ENCODE measurements around the gene SDK2. TPM values are rescaled to one million over a fixed set of nuclear protein-coding genes. Genes with fewer than 3 reads are reported as not detected.
A peak's percentile ranks its signal among the peaks of the same experiment; 100 is the strongest.

Gene SDK2
- polyA plus RNA-seq, 1 of the 3 experiments (the other 2 are of a cell fraction): 0.02 TPM

- no peaks in the 10 kb centered on the region for H3K9me2 ChIP-seq
- peak overlapping the region in 1 of 2 experiments; percentile 78; a peak in 2 of 4 replicates for H3K27ac ChIP-seq (ENCODE audit: low read depth in 2 of 2, low read length in 1 of 2)
- WGBS (ENCODE audit: low lambda C conversion rate): 43% methylated on average over 9 of the region's 9 CpGs
- no peak overlapping the region for H2AFZ ChIP-seq (ENCODE audit: low read depth)
- no peaks in the 10 kb centered on the region for H3K27me3 ChIP-seq (ENCODE audit: insufficient read depth)
- CTCF ChIA-PET: interaction anchor here (0.7 to 2.3 kb wide), 11 partner anchors 8 to 280 kb away, joined by 3 to 8 read pairs (median 3); no protein-coding TSS in a partner anchor
- H4K20me1 ChIP-seq (ENCODE audit: insufficient read depth): no peaks in the 10 kb centered on the region
- no peaks in the 10 kb centered on the region for H3F3A ChIP-seq (replicated peaks; ENCODE audit: insufficient read depth)
- H3K79me2 ChIP-seq (ENCODE audit: insufficient read depth): no peaks in the 10 kb centered on the region
- DNase-seq: no peak
- TF ChIP-seq RFX5 (IDR thresholded peaks at IDR 0.05; ENCODE audit: low read length) (no peak), TAF1 (IDR thresholded peaks at IDR 0.05; ENCODE audit: borderline replicate concordance, low read depth, low read length) (no peak), CTCF (IDR thresholded peaks at IDR 0.05) (no peak), TEAD4 (IDR thresholded peaks at IDR 0.05; ENCODE audit: borderline replicate concordance, insufficient read depth) (no peak), SIN3A (IDR thresholded peaks at IDR 0.05; ENCODE audit: borderline replicate concordance, low read depth, low read length) (no peak), FOXM1 (IDR thresholded peaks at IDR 0.05; ENCODE audit: low read depth) (no peak)
- H3K4me2 ChIP-seq: no peak overlapping the region
- no peaks in the 10 kb centered on the region for H3K36me3 ChIP-seq (replicated peaks in 1 of 2; ENCODE audit: control insufficient read depth in 1 of 2, insufficient read depth in 2 of 2, low read length in 1 of 2)
- no peaks in the 10 kb centered on the region for H3K9me3 ChIP-seq
- H3K4me3 ChIP-seq (ENCODE audit: low read depth in 2 of 2, low read length in 1 of 2): no peak overlapping the region
- peaks cover 0 to 12% of the 10 kb centered on the region in 2 experiments; a peak in 2 of 4 replicates for H3K4me1 ChIP-seq (ENCODE audit: control insufficient read depth in 1 of 2, insufficient read depth in 2 of 2, low read depth in 1 of 2, low read length in 1 of 2)
- POLR2A ChIA-PET: no interaction called here
- H3K9ac ChIP-seq: no peak overlapping the region
Observed at GRCh38 chr17:73614256-73614655, 30.0 kb downstream of the SDK2 start.

DNA sequence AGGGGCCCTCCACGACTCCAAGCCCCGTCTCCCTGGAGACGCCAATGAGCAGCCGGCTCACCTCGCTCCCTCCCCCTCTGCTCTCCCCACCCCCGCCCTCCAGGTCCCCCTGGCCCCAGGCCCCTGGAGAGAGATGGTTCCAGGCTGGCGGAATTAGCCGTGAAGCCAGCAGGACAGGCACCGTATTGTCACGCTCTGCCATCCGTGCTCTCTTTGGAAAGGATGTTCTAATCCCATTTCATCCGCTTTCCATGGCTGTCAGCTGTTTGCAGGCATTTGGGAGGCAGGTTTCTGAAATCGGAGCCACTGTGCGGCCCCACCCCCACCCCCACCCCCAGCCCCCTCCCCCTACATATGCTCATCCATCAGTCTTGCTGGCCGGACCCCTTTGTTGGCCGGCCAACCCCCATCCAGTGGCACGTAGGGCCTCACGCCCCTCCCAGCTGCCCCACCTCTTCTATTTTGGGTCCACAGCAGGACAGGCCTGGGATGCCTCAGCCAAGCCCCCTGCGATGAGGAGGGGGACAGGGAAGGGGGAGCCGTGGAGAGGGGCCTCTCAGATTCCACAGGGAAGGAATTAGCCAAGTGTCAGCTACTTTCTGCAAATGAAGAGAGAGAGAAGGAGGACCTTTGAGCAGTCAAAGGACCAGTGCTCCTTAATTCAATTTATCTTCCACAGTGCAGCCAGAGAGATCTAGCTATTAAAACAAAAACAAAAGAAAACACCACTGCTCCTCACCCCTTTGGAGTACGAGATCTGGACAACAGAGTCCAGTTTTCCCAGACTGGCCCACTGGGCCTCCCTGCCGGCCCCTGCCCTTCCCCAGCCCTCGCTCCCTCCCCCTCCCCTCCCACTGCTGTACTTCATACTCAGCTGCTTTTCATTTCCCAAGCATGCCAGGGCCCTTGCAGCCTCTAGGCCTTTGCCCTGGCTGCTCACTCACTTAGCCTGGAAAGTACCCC, 30.7 kb downstream of the SDK2 start:
- peak; percentile 89 for DNase-seq
- Histone ChIP-seq H3F3A (replicated peaks; ENCODE audit: insufficient read depth) (no peaks in the 10 kb centered on the region), H3K4me3 (ENCODE audit: low read depth in 2 of 2, low read length in 1 of 2) (no peak overlapping the region), H3K79me2 (ENCODE audit: insufficient read depth) (no peaks in the 10 kb centered on the region), H3K36me3 (replicated peaks in 1 of 2; ENCODE audit: control insufficient read depth in 1 of 2, insufficient read depth in 2 of 2, low read length in 1 of 2) (no peaks in the 10 kb centered on the region), H3K4me2 (no peak overlapping the region), H3K27ac (ENCODE audit: low read depth in 2 of 2, low read length in 1 of 2) (peak overlapping the region in 1 of 2 experiments; percentile 78; a peak in 2 of 4 replicates), H3K9me3 (no peaks in the 10 kb centered on the region), H3K4me1 (ENCODE audit: control insufficient read depth in 1 of 2, insufficient read depth in 2 of 2, low read depth in 1 of 2, low read length in 1 of 2) (peaks cover 0 to 12% of the 10 kb centered on the region in 2 experiments; a peak in 2 of 4 replicates), H3K27me3 (ENCODE audit: insufficient read depth) (no peaks in the 10 kb centered on the region), H3K9me2 (no peaks in the 10 kb centered on the region), H2AFZ (ENCODE audit: low read depth) (no peak overlapping the region), H4K20me1 (ENCODE audit: insufficient read depth) (no peaks in the 10 kb centered on the region), H3K9ac (no peak overlapping the region)
- CTCF ChIA-PET: interaction anchor here (0.7 to 2.3 kb wide), 11 partner anchors 9 to 280 kb away, joined by 3 to 8 read pairs (median 3); no protein-coding TSS in a partner anchor
- POLR2A ChIA-PET: no interaction called here
- TF ChIP-seq RCOR1 (IDR thresholded peaks at IDR 0.05; ENCODE audit: low read length) (peak; percentile 41; the same call in 1 of the 2 replicates), SIN3A (IDR thresholded peaks at IDR 0.05; ENCODE audit: borderline replicate concordance, low read depth, low read length) (no peak), TCF12 (IDR thresholded peaks at IDR 0.05) (no peak), GATA2 (CRISPR knock-in tag; IDR thresholded peaks at IDR 0.05) (no peak), FOXM1 (IDR thresholded peaks at IDR 0.05; ENCODE audit: low read depth) (no peak), CHD2 (IDR thresholded peaks at IDR 0.05; ENCODE audit: low read length, partially characterized antibody) (peak; percentile 38), USF2 (IDR thresholded peaks at IDR 0.05; ENCODE audit: borderline replicate concordance, low read depth, low read length) (no peak), NFIC (IDR thresholded peaks at IDR 0.05; ENCODE audit: borderline replicate concordance) (no peak), RFX5 (IDR thresholded peaks at IDR 0.05; ENCODE audit: low read length) (no peak), JUND (IDR thresholded peaks at IDR 0.05) (no peak), EP300 (IDR thresholded peaks at IDR 0.05; ENCODE audit: borderline replicate concordance in 1 of 2, low read depth in 1 of 2, low read length in 1 of 2) (peak in 1 of 2 experiments; percentile 18; a peak in 1 of 4 replicates), RXRA (IDR thresholded peaks at IDR 0.05; ENCODE audit: borderline replicate concordance, low read depth) (no peak)
- TF ChIP-seq, protein P1, sequence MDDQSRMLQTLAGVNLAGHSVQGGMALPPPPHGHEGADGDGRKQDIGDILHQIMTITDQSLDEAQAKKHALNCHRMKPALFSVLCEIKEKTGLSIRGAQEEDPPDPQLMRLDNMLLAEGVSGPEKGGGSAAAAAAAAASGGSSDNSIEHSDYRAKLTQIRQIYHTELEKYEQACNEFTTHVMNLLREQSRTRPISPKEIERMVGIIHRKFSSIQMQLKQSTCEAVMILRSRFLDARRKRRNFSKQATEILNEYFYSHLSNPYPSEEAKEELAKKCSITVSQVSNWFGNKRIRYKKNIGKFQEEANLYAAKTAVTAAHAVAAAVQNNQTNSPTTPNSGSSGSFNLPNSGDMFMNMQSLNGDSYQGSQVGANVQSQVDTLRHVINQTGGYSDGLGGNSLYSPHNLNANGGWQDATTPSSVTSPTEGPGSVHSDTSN (IDR thresholded peaks at IDR 0.05): no peak
- TF ChIP-seq, protein P2, sequence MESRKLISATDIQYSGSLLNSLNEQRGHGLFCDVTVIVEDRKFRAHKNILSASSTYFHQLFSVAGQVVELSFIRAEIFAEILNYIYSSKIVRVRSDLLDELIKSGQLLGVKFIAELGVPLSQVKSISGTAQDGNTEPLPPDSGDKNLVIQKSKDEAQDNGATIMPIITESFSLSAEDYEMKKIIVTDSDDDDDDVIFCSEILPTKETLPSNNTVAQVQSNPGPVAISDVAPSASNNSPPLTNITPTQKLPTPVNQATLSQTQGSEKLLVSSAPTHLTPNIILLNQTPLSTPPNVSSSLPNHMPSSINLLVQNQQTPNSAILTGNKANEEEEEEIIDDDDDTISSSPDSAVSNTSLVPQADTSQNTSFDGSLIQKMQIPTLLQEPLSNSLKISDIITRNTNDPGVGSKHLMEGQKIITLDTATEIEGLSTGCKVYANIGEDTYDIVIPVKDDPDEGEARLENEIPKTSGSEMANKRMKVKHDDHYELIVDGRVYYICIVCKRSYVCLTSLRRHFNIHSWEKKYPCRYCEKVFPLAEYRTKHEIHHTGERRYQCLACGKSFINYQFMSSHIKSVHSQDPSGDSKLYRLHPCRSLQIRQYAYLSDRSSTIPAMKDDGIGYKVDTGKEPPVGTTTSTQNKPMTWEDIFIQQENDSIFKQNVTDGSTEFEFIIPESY (IDR thresholded peaks at IDR 0.05; ENCODE audit: borderline replicate concordance, low read depth): no peak
- 68% methylated on average over 23 of the region's 23 CpGs for WGBS (ENCODE audit: low lambda C conversion rate)
